OCI-LY3 (cell line): ENCODE results near the gene RASL12.

Experiments used
- CTCF ChIP-seq: fragments of 200-600, 300-600 bp; sonication (generic); IDR thresholded peaks from 2 replicates; pipeline ENCODE4 v1.5.1; 2014; ENCODE audit warnings: antibody characterized with exemption, low read length, low read depth
- EZH2phosphoT487 ChIP-seq: fragments of 200-600 bp; shearing (Covaris generic); IDR thresholded peaks from 2 replicates; pipeline ENCODE4 v1.6.1; 2018; ENCODE audit warnings: antibody characterized with exemption, mixed run types, low read depth

- no peak for TF ChIP-seq CTCF
- no peak for TF ChIP-seq EZH2phosphoT487
Measured at GRCh38 chr15:65040461-65040860, 27.3 kb downstream of the RASL12 start.
